Lower lobe of right lung (tissue), 2 donors: ENCODE results near the gene OR10T2. TPM values are rescaled to one million over a fixed set of nuclear protein-coding genes. Genes with fewer than 3 reads are reported as not detected.

Experiments
- ATAC-seq, 2 donors: fragments of 200-7000 bp; cut with Tn5 transposase; one replicate each; pipeline ENCODE4 v1.9.1; 2020 to 2022; ENCODE audit warnings: mild to moderate bottlenecking in 2 of 2, moderate library complexity in 2 of 2
- DNase-seq: peaks from one replicate; pipeline ENCODE4 v3.0.0-alpha.2; 2020
- H3K27ac ChIP-seq: fragments of 200-600 bp; one replicate; pipeline ENCODE4 v1.8.0; 2022
- H3K27me3 ChIP-seq: fragments of 200-600 bp; one replicate; pipeline ENCODE4 v1.8.0; 2022; ENCODE audit warnings: low read depth
- H3K36me3 ChIP-seq: fragments of 200-600 bp; one replicate; pipeline ENCODE4 v1.8.0; 2022; ENCODE audit warnings: mild to moderate bottlenecking
- H3K4me1 ChIP-seq: fragments of 200-600 bp; one replicate; pipeline ENCODE4 v1.8.0; 2022
- H3K4me3 ChIP-seq: fragments of 200-600 bp; one replicate; pipeline ENCODE4 v1.8.0; 2022; ENCODE audit warnings: mild to moderate bottlenecking
- H3K9me3 ChIP-seq: fragments of 200-600 bp; one replicate; pipeline ENCODE4 v1.8.0; 2022
- CTCF ChIP-seq: fragments of 200-600 bp; IDR thresholded peaks from one replicate; pipeline ENCODE4 v1.8.0; 2022; ENCODE audit warnings: antibody characterized with exemption, mild to moderate bottlenecking
- intact Hi-C: fragments of 100-400 bp; cut with DNase I; formaldehyde crosslinking; loops from one replicate; pipeline ENCODE4 v1.11.0; 2022
- total RNA-seq: library from RNA; stranded (reverse); fragmentation: NEBNext Ultra II Directional; extraction: Animal tissue kit (Norgen Biotek cat#: 25700); gene quantifications from one replicate; pipeline ENCODE4 v1.2.1, GENCODE V29; 2021
- donor health status: DM: no; HTN: yes; CAD: no; lungs with severe emphysema.

OR10T2 gene
- total RNA-seq, 1 donor from 2014 or later = not detected

- no peak overlapping the region for H3K27ac ChIP-seq
- TF ChIP-seq CTCF = no peak
- intact Hi-C loops = no loop called here
- ATAC-seq = no peak
- no peaks in the 10 kb centered on the region for H3K27me3 ChIP-seq
- DNase-seq = no peak
- H3K9me3 ChIP-seq = no peaks in the 10 kb centered on the region
- H3K4me1 ChIP-seq = no peaks in the 10 kb centered on the region
- H3K4me3 ChIP-seq = no peak overlapping the region
- no peaks in the 10 kb centered on the region for H3K36me3 ChIP-seq
Measured at GRCh38 chr1:158422212-158422611, 22.9 kb upstream of the OR10T2 start.

GRCh38 chr1:158417586-158417985, 18.3 kb upstream of the OR10T2 start:
- TF ChIP-seq CTCF = no peak
- no peak for DNase-seq
- no peak for ATAC-seq
- H3K27me3 ChIP-seq = no peaks in the 10 kb centered on the region
- intact Hi-C loops = no loop called here
- no peaks in the 10 kb centered on the region for H3K36me3 ChIP-seq
- no peak overlapping the region for H3K27ac ChIP-seq
- H3K9me3 ChIP-seq = no peaks in the 10 kb centered on the region
- no peaks in the 10 kb centered on the region for H3K4me1 ChIP-seq
- H3K4me3 ChIP-seq = no peak overlapping the region

GRCh38 chr1:158414651-158415345, 15.5 kb upstream of the OR10T2 start:
- Histone ChIP-seq H3K27ac (no peak overlapping the region), H3K4me1 (no peaks in the 10 kb centered on the region), H3K9me3 (no peaks in the 10 kb centered on the region), H3K4me3 (no peak overlapping the region), H3K27me3 (no peaks in the 10 kb centered on the region), H3K36me3 (no peaks in the 10 kb centered on the region)
- no peak for TF ChIP-seq CTCF
- intact Hi-C loops = no loop called here
- DNase-seq (no peak), ATAC-seq (no peak)

- H3K27me3 ChIP-seq = no peaks in the 10 kb centered on the region
- no peaks in the 10 kb centered on the region for H3K9me3 ChIP-seq
- H3K36me3 ChIP-seq = no peaks in the 10 kb centered on the region
- TF ChIP-seq CTCF = no peak
- DNase-seq (no peak), ATAC-seq (no peak)
- no peak overlapping the region for H3K4me3 ChIP-seq
- no peak overlapping the region for H3K27ac ChIP-seq
- no peaks in the 10 kb centered on the region for H3K4me1 ChIP-seq
- intact Hi-C loops = no loop called here
Measured at GRCh38 chr1:158407092-158407491, 7.8 kb upstream of the OR10T2 start.

GRCh38 chr1:158400871-158401270, 1.6 kb upstream of the OR10T2 start:
- ATAC-seq (no peak), DNase-seq (no peak)
- no peaks in the 10 kb centered on the region for H3K27me3 ChIP-seq
- H3K4me3 ChIP-seq = no peak overlapping the region
- intact Hi-C loops = no loop called here
- H3K27ac ChIP-seq = no peak overlapping the region
- H3K9me3 ChIP-seq = no peaks in the 10 kb centered on the region
- H3K36me3 ChIP-seq = no peaks in the 10 kb centered on the region
- no peak for TF ChIP-seq CTCF
- no peaks in the 10 kb centered on the region for H3K4me1 ChIP-seq
